HG03095 (cell line): ENCODE measurements around the gene SNTG2.

Experiments
- ATAC-seq: cut with Tn5 transposase; IDR thresholded peaks from one replicate; pipeline ENCODE4 v1.9.1; 2021; ENCODE audit warnings: moderate library complexity; ENCODE audit not compliant: unreplicated experiment

The SNTG2 gene

DNA sequence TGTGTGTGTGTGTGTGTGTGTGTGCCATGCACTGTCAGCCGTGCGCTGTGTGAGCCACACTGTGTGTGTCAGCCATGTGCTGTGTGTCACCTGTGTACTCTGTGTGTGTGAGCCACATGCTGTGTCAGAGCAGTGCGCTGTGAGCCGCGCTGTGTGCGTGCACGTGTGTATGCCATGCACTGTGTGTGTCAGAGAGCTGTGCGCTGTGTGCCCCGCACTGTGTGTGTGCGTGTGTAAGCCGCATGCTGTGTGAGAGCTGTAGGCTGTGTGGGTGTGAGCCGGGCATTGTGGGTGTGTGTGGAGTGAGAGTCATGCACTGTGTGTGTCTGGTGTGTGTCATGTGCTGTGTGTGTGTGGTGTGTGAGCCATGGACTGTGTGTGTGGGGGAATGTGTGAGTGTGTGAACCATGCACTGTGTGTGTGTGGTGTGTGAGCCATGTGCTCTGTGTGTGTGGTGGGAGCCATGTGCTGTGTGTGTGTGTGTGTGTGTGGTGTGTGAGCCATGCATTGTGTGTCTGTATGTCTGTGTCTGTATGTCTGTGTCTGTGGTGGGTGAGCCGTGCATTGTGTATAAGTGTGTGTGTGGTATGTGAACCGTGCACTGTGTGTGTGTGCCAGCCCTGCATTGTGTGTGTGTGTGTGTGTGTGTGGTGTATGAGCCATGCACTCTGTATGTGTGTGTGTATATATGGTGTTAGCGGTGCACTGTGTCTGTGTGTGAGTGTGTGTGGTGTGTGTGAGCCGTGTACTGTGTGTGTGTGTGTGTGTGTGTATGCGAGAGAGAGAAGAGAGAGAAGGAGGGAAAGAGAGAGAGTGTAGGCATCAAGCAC lies 356.3 kb downstream of the SNTG2 start:
- no peak for ATAC-seq

DNA sequence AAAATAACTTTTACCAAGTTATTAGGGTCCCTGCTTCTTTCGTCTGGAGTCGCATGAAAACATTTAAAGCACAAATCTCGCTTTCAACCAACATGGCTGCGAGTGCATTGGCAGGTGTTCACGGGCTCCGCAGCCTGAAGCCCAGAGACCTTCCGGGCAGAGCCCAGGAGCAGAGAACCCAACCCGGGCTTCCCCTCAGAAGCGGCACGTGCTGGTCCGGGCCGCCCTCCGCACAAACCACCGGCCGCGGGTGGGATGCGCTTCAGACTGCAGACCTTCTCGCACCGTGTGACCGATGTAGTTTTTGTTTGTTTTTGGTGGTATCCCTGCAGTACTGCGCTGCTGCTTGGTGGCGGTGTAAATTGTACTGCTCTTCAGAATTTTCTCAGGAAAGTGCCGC lies 357.0 kb downstream of the SNTG2 start:
- ATAC-seq = no peak

GRCh38 chr2:1308678-1309077 lies 358.0 kb downstream of the SNTG2 start:
- ATAC-seq = no peak

- ATAC-seq = no peak
Measured at GRCh38 chr2:1309507-1309906, 358.9 kb downstream of the SNTG2 start.

DNA sequence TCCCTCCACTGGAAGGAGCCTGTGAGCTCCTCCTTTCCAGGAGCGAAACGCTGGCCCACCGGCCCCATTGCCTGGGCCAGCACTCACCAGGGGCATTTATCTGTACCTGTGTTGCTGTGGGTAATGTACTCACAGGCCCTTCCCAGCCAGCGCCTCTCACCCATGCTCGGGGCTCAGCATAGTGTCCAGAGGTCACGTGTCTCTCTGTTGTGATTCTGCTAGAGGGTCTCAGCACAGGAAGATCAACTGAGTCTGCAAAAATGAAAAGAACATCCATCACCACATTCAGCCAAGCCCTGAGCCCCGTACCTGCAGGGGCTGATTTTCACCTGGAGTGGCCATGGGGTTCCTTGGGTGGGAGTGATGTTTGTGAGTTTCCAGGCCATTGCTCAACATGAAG lies 359.6 kb downstream of the SNTG2 start:
- no peak for ATAC-seq

GRCh38 chr2:1310866-1311265 lies 360.2 kb downstream of the SNTG2 start:
- no peak for ATAC-seq

GRCh38 chr2:1313240-1313924 lies 362.7 kb downstream of the SNTG2 start:
- no peak for ATAC-seq

- ATAC-seq = no peak
Measured at GRCh38 chr2:1314254-1314653, 363.6 kb downstream of the SNTG2 start.

- ATAC-seq = no peak
Measured at GRCh38 chr2:1318366-1319009, 367.8 kb downstream of the SNTG2 start.

DNA sequence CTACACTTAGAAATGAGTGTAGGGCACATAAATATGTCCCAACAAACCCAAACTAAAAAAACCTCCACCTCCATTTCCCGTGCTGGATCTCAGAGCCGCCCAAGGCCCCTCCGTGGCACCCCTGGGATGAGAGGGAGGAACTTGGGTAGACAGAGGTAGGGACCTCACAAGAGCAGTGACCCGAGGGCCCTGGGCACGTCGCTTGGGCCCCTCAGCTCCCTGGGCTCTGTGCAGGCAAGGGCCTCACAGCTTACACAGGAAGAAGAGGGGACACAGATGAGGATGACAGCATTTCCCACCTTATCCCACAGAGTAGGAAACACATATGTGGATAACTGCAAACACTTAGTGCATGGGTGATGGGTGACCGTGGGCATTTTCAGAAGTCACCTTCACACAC lies 368.7 kb downstream of the SNTG2 start:
- no peak for ATAC-seq

DNA sequence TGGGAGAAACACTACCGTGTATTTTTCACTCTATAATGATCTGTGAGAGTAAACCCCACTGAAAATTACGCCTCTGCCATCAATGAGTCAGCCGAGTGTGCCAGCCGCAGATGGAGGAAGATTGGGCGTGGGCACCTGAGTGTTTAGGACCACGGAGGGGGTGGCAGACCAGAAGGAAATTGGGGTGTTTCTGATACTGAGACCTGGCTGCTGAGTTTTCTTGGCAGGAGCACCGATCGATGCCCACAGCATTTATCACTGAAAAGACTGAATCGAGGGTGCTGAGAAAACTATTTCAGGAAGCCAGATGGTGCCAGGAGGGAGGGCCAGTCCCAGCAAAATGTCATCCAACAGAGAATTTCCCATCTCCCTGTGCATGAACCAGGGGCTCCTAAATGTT lies 370.7 kb downstream of the SNTG2 start:
- no peak for ATAC-seq

- no peak for ATAC-seq
Measured at GRCh38 chr2:1324884-1325283, 374.2 kb downstream of the SNTG2 start.

GRCh38 chr2:1328684-1329083 lies 378.0 kb downstream of the SNTG2 start:
- ATAC-seq = no peak

- ATAC-seq = no peak
Measured at GRCh38 chr2:1339388-1340140, 388.9 kb downstream of the SNTG2 start.

DNA sequence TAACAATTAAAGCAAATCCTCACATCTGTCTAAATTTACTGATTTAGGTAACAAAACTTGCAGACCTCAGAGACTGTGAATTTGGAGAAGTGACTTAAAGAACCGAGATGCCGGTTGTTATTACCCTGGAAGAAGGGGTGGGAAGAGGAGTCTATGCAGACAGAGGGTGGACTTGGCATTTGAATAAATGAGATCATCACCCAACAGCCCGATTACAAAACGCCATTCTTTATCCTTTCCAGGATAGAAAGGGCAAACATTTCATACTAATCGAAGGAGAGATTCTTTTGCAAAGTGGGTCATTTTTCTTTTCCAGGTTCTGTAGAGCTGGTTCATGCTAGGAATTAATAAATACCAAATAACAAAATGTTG lies 389.5 kb downstream of the SNTG2 start:
- ATAC-seq = no peak

- ATAC-seq = no peak
Measured at GRCh38 chr2:1341404-1342120, 390.9 kb downstream of the SNTG2 start.

DNA sequence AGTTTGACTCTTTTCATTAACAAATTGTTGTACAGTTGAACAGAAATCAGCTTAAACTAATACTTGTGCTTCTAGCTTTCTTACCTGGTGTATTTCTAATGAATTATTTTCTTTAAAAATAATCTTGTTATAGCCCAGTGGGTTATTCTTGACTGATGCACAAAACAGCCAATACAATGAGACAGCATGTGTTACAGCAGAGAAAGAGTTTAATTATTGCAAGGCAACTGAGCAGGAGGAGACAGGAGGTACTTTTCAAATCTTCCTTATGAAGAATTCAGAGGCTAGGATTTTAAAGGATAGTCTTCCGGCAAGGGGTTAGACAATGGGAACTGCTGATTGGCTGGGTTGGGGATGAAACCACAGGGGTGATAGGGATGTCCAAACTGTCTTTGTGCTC lies 398.1 kb downstream of the SNTG2 start:
- no peak for ATAC-seq

DNA sequence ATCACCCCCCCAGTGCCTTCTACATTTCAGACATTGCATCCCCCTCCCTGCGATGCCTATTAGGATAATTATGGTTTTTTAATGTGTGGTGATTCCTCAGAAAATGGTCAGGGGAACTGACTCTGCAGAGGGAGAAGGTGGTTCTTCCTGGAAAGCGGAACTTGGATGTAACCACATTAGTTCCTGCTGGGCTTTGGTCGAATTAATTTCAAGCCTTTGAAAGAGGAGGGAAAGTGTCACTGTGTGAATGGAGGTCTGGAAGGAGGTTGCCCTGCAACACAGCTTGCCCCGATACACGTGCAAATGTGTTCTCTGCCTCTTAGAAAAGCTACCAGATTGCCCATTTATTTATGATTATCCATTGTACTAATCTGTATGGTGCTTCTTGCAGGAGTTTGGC lies 399.5 kb downstream of the SNTG2 start:
- ATAC-seq = no peak

DNA sequence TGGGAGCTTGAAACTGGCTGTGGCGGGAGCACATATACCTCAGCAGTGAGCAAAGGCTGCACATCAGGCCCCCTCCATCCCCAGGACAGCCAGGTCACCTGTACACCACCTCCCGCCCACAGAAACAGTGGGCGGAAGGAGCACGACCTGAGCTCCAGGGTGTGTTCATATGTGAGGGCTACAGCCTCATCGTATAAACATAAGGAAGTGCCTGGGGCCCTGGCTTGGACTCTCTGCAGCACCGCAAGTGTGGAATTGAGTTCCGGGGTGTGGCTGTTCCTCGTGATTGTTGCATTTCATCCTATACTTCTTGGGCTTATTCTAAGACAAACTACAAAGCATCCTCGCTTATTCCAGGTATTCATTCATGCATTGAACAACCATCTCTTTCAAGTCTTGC lies 402.5 kb downstream of the SNTG2 start:
- no peak for ATAC-seq

- no peak for ATAC-seq
Measured at GRCh38 chr2:1353543-1353942, 402.9 kb downstream of the SNTG2 start.

DNA sequence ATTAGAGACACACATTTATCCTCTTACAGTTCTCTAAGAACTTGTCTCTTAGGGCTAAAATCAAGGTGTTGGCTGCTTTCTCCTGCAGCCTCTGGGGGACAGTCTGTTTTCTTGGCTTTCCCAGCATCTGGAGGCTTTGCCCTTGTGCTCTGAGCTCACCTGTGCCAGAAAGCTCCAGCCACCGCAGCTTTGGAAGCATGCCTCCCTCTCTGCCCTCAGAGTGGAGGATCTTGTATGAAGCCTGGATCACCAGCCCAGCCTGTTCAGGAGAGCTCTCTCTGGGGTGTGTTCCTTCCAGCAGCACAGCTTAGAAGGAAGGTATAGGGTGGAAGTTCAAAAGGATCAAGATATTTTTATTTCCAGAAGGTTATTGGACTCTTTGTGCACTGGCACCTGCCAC lies 409.5 kb downstream of the SNTG2 start:
- ATAC-seq = no peak
